Measurements from ENCODE around the gene FAM120A.

GRCh38 chr9:93467462-93467861 lies 16.0 kb downstream of the FAM120A start:
- TF ChIP-seq CTCF (conservative IDR thresholded peaks at IDR 0.05; ENCODE audit: low read length) (no peak), EZH2phosphoT487 (IDR thresholded peaks at IDR 0.05; ENCODE audit: borderline replicate concordance) (no peak)
